ENCODE results near the gene BANF2. TPM values are rescaled to one million over a fixed set of nuclear protein-coding genes. Genes with fewer than 3 reads are reported as not detected.

BANF2 gene
- total and polyA plus RNA-seq, 2 of the 4 experiments (the other 2 are of a cell fraction) = not detected

GRCh38 chr20:17671565-17671964 is 28.2 kb upstream of the BANF2 start:
- no peak overlapping the region for H3K18ac ChIP-seq (ENCODE audit: low read depth, low read length)
- no peak overlapping the region for H2BK15ac ChIP-seq (ENCODE audit: low read depth, low read length)
- dilution Hi-C loops (cut with HindIII; ENCODE audit: low sequenced_read_pairs, unreplicated experiment) (no loop called here), intact Hi-C loops (cut with micrococcal nuclease) (no loop called here), in situ Hi-C loops (cut with MboI; ENCODE audit: low sequenced_read_pairs) (no loop called here)
- H4K5ac ChIP-seq (ENCODE audit: low read depth, low read length) = no peak overlapping the region
- no peaks in the 10 kb centered on the region for H3K27me3 ChIP-seq (ENCODE audit: control insufficient read depth, insufficient read depth, low read length)
- ATAC-seq (ENCODE audit: low read depth) (no peak), DNase-seq (no peak)
- H4K8ac ChIP-seq (ENCODE audit: low read depth in 2 of 2, low read length in 2 of 2) = no peak overlapping the region
- no peak overlapping the region for H3K4me3 ChIP-seq (ENCODE audit: insufficient read depth, low read depth, low read length)
- H3K9me3 ChIP-seq (ENCODE audit: control insufficient read depth, insufficient read depth, low read length) = no peaks in the 10 kb centered on the region
- no peak overlapping the region for H2AFZ ChIP-seq (replicated peaks; ENCODE audit: low read length, poor library complexity)
- H3K9me1 ChIP-seq (ENCODE audit: insufficient read depth, low read length) = peaks cover 47% of the 10 kb centered on the region
- no peak overlapping the region for H3K9ac ChIP-seq (ENCODE audit: low read depth, low read length)
- no peak overlapping the region for H2BK5ac ChIP-seq (ENCODE audit: low read depth, low read length, poor library complexity, severe bottlenecking)
- H3K4ac ChIP-seq (ENCODE audit: low read depth, low read length) = no peak overlapping the region
- H2AK5ac ChIP-seq (ENCODE audit: low read depth, low read length) = no peak overlapping the region
- no peak overlapping the region for H3K4me2 ChIP-seq (ENCODE audit: low read depth, low read length)
- ChIA-PET POLR2A (ENCODE audit: unreplicated experiment) (no interaction called here), CTCF (no interaction called here)
- H3K56ac ChIP-seq (ENCODE audit: extremely low read depth, insufficient read depth, low read length) = no peak overlapping the region
- BruUV-seq (replicated peaks) = no TSS peak
- H3K27ac ChIP-seq (ENCODE audit: insufficient read depth, low read length) = no peak overlapping the region
- peaks cover 33% of the 10 kb centered on the region for H3K4me1 ChIP-seq (ENCODE audit: control insufficient read depth, insufficient read depth, low read length)
- no peak overlapping the region for H4K91ac ChIP-seq (ENCODE audit: insufficient read depth, low read depth, low read length)
- H3K14ac ChIP-seq (replicated peaks; ENCODE audit: low read depth, low read length) = no peak overlapping the region
- peaks cover 38% of the 10 kb centered on the region for H3K36me3 ChIP-seq (ENCODE audit: control insufficient read depth, insufficient read depth, low read length)
- H2BK20ac ChIP-seq (ENCODE audit: low read depth, low read length) = no peak overlapping the region
- H4K20me1 ChIP-seq (ENCODE audit: insufficient read depth, low read length) = peaks cover 100% of the 10 kb centered on the region
- peaks cover 27 to 81% of the 10 kb centered on the region in 2 experiments for H3K79me1 ChIP-seq (ENCODE audit: low read depth in 1 of 2, low read length in 2 of 2)
- no peak for TF ChIP-seq MAFK (IDR thresholded peaks at IDR 0.05; ENCODE audit: low read depth, low read length)
- H2AK9ac ChIP-seq (replicated peaks; ENCODE audit: low read depth, low read length, poor library complexity) = no peak overlapping the region
- H2BK120ac ChIP-seq (ENCODE audit: low read depth, low read length) = no peak overlapping the region
- no CpG with 5 or more reads among the region's 4 CpGs for WGBS, 2 experiments (ENCODE audit: extremely low coverage in 2 of 2, insufficient read length in 1 of 2)
- H3K23ac ChIP-seq (ENCODE audit: low read depth, low read length) = no peak overlapping the region

Data from IMR-90 (cell line).